H1 (cell line): ENCODE measurements around the gene TPST2. TPM values are rescaled to one million over a fixed set of nuclear protein-coding genes. Genes with fewer than 3 reads are reported as not detected.
A peak's percentile ranks its signal among the peaks of the same experiment; 100 is the strongest.

ENCODE experiments used
- CTCF ChIA-PET: fragments of 300-600 bp; sonication (Branson Sonifier 250); formaldehyde crosslinking; loops from one replicate; lab custom pipeline; 2021; ENCODE audit not compliant: partially characterized antibody; lab: Charles Lee
- POLR2A ChIA-PET: fragments of 300-600 bp; sonication (Branson Sonifier 250); formaldehyde crosslinking; loops from one replicate; lab custom pipeline; 2021; ENCODE audit warnings: inconsistent platforms; ENCODE audit not compliant: partially characterized antibody; lab: Charles Lee
- DNase-seq, 2 experiments: peaks; one replicate each; pipeline versions ENCODE4 v3.0.0 to v3.0.0-alpha.2; 2010 to 2022; ENCODE audit warnings: low spot score in 2 of 2, low read depth in 1 of 2, mixed read lengths in 1 of 2
- FAIRE-seq: peaks from 2 replicates; lab custom pipeline; 2011; peaks lifted over from hg19 to GRCh38; lab: Jason Lieb, UNC
- H2AFZ ChIP-seq: 2 replicates; pipeline ENCODE4 v1.8.1; 2012; ENCODE audit warnings: low read length, inconsistent platforms
- H2AK5ac ChIP-seq: 2 replicates; pipeline ENCODE4 v1.6.1; 2013; ENCODE audit warnings: low read depth, low read length
- H2BK120ac ChIP-seq: replicated peaks from 2 replicates; pipeline ENCODE3; 2013; ENCODE audit warnings: low read depth, low read length, inconsistent platforms
- H2BK12ac ChIP-seq: 2 replicates; pipeline ENCODE4 v1.6.1; 2013; ENCODE audit warnings: low read depth, low read length
- H2BK15ac ChIP-seq: 2 replicates; pipeline ENCODE4 v1.6.1; 2013; ENCODE audit warnings: low read length
- H2BK20ac ChIP-seq: 2 replicates; pipeline ENCODE4 v1.6.1; 2013; ENCODE audit warnings: low read length
- H2BK5ac ChIP-seq: 2 replicates; pipeline ENCODE4 v1.6.1; 2013; ENCODE audit warnings: low read depth, low read length
- H3K14ac ChIP-seq: 2 replicates; pipeline ENCODE4 v1.6.1; 2013; ENCODE audit warnings: inconsistent platforms; ENCODE audit not compliant: insufficient read length
- H3K18ac ChIP-seq: 2 replicates; pipeline ENCODE4 v1.6.1; 2013; ENCODE audit warnings: low read length; ENCODE audit errors: extremely low read depth
- H3K23ac ChIP-seq: 2 replicates; pipeline ENCODE4 v1.6.1; 2013; ENCODE audit warnings: inconsistent platforms; ENCODE audit not compliant: insufficient read length
- H3K23me2 ChIP-seq: 2 replicates; pipeline ENCODE4 v1.6.1; 2013; ENCODE audit warnings: low read depth, low read length
- H3K27ac ChIP-seq: 2 replicates; pipeline ENCODE4 v1.6.1; 2011; ENCODE audit warnings: low read depth, low read length, inconsistent platforms
- H3K27me3 ChIP-seq, 4 experiments: replicated peaks in 1 of 4; 1 replicate in 1 of 4; 2 replicates in 3 of 4; pipeline versions ENCODE4 v1.6.1 to v1.8.1; 2011 to 2013; ENCODE audit warnings: low read length in 3 of 4, mild to moderate bottlenecking in 3 of 4, inconsistent platforms in 2 of 4, mixed read lengths in 2 of 4, moderate library complexity in 1 of 4; ENCODE audit not compliant: control insufficient read depth in 3 of 4, insufficient read depth in 3 of 4; ENCODE audit errors: extremely low read depth in 1 of 4
- H3K36me3 ChIP-seq, 4 experiments: 2 replicates each; pipeline versions ENCODE4 v1.6.1 to v1.8.1; 2011 to 2013; ENCODE audit warnings: mild to moderate bottlenecking in 4 of 4, low read length in 3 of 4, moderate library complexity in 2 of 4, control low read depth in 1 of 4, inconsistent platforms in 1 of 4; ENCODE audit not compliant: insufficient read depth in 4 of 4, control insufficient read depth in 2 of 4
- H3K4ac ChIP-seq: replicated peaks from 2 replicates; pipeline ENCODE3; 2013; ENCODE audit warnings: low read length, low read depth, mixed read lengths, inconsistent platforms; ENCODE audit not compliant: insufficient read length
- H3K4me1 ChIP-seq, 4 experiments: replicated peaks in 1 of 4; 1 replicate in 1 of 4; 2 replicates in 3 of 4; pipeline versions ENCODE4 v1.6.1 to v1.8.1; 2011 to 2013; ENCODE audit warnings: low read length in 3 of 4, inconsistent platforms in 2 of 4, mixed read lengths in 1 of 4; ENCODE audit not compliant: insufficient read depth in 4 of 4, control insufficient read depth in 3 of 4
- H3K4me2 ChIP-seq, 2 experiments: 2 replicates each; pipeline versions ENCODE4 v1.6.1 to v1.8.1; 2011 to 2013; ENCODE audit warnings: low read depth in 2 of 2, low read length in 2 of 2, control low read depth in 1 of 2, inconsistent platforms in 1 of 2, mild to moderate bottlenecking in 1 of 2; ENCODE audit not compliant: insufficient read depth in 1 of 2
- H3K4me3 ChIP-seq, 4 experiments: fragments of 200-600, 300-600 bp in 1 of 4; sonication (generic), shearing (Covaris generic), sonication (Bioruptor Twin) in 1 of 4; 2 replicates each; pipeline versions ENCODE4 v1.5.1 to v1.8.1; 2011 to 2016; ENCODE audit warnings: low read length in 4 of 4, low read depth in 3 of 4, control low read depth in 2 of 4, inconsistent platforms in 2 of 4, mild to moderate bottlenecking in 2 of 4, mixed read lengths in 1 of 4, moderate library complexity in 1 of 4; ENCODE audit not compliant: insufficient read depth in 2 of 4; ENCODE audit errors: extremely low read depth in 1 of 4
- H3K56ac ChIP-seq: replicated peaks from 2 replicates; pipeline ENCODE3; 2013; ENCODE audit warnings: low read depth, mild to moderate bottlenecking, mixed read lengths, low read length, inconsistent platforms; ENCODE audit not compliant: insufficient read length
- H3K79me1 ChIP-seq: 2 replicates; pipeline ENCODE4 v1.6.1; 2013; ENCODE audit warnings: low read depth, low read length, control low read depth
- H3K79me2 ChIP-seq, 2 experiments: 2 replicates each; pipeline versions ENCODE4 v1.6.1 to v1.8.1; 2012 to 2013; ENCODE audit warnings: low read length in 2 of 2, mild to moderate bottlenecking in 2 of 2, inconsistent platforms in 1 of 2; ENCODE audit not compliant: insufficient read depth in 2 of 2, control insufficient read depth in 1 of 2
- H3K9ac ChIP-seq, 4 experiments: replicated peaks in 1 of 4; 1 replicate in 1 of 4; 2 replicates in 3 of 4; pipeline versions ENCODE4 v1.6.1 to v1.8.1; 2011 to 2013; ENCODE audit warnings: low read depth in 3 of 4, low read length in 3 of 4, control low read depth in 2 of 4, mild to moderate bottlenecking in 2 of 4, moderate library complexity in 2 of 4, inconsistent platforms in 1 of 4; ENCODE audit errors: extremely low read depth in 1 of 4
- H3K9me3 ChIP-seq, 2 experiments: 2 replicates each; pipeline versions ENCODE4 v1.6.1 to v1.8.1; 2012 to 2013; ENCODE audit warnings: mild to moderate bottlenecking in 2 of 2, moderate library complexity in 2 of 2, control low read depth in 1 of 2, inconsistent platforms in 1 of 2, low read depth in 1 of 2, low read length in 1 of 2, mixed read lengths in 1 of 2; ENCODE audit not compliant: insufficient read depth in 2 of 2
- H4K20me1 ChIP-seq, 2 experiments: replicated peaks in 1 of 2; 2 replicates each; pipeline versions ENCODE3 to v1.8.1; 2011 to 2013; ENCODE audit warnings: inconsistent platforms in 2 of 2, low read length in 2 of 2, mild to moderate bottlenecking in 1 of 2; ENCODE audit not compliant: insufficient read depth in 2 of 2, control insufficient read depth in 1 of 2
- H4K5ac ChIP-seq: 2 replicates; pipeline ENCODE4 v1.6.1; 2013; ENCODE audit warnings: low read length, low read depth, mixed read lengths, inconsistent platforms; ENCODE audit not compliant: insufficient read length
- H4K8ac ChIP-seq: 2 replicates; pipeline ENCODE4 v1.8.0; 2013; ENCODE audit warnings: mild to moderate bottlenecking, moderate library complexity, low read length, inconsistent platforms; ENCODE audit not compliant: insufficient read depth; ENCODE audit errors: extremely low read depth
- H4K91ac ChIP-seq: replicated peaks from 2 replicates; pipeline ENCODE3; 2013; ENCODE audit warnings: low read length, mixed read lengths, inconsistent platforms; ENCODE audit not compliant: insufficient read length
- BACH1 ChIP-seq: IDR thresholded peaks from 2 replicates; pipeline ENCODE4 v1.6.1; 2012; ENCODE audit warnings: low read length, improper control_type of control experiment
- CHD2 ChIP-seq: IDR thresholded peaks from 2 replicates; pipeline ENCODE4 v1.6.1; 2012; ENCODE audit warnings: low read length, improper control_type of control experiment
- CTBP2 ChIP-seq: IDR thresholded peaks from 2 replicates; pipeline ENCODE4 v1.7.0; 2011; ENCODE audit warnings: borderline replicate concordance, mild to moderate bottlenecking, moderate library complexity, mixed read lengths, low read length; ENCODE audit not compliant: insufficient read depth, insufficient read length
- EGR1 ChIP-seq: IDR thresholded peaks from 2 replicates; pipeline ENCODE4 v1.6.1; 2011; ENCODE audit warnings: low read depth, low read length, borderline replicate concordance
- EZH2 ChIP-seq: fragments of 200-600 bp; sonication (generic); IDR thresholded peaks from 2 replicates; pipeline ENCODE4 v1.7.1; 2012; ENCODE audit warnings: low read depth, mild to moderate bottlenecking, moderate library complexity, low read length, inconsistent platforms; ENCODE audit not compliant: severe bottlenecking
- FOSL1 ChIP-seq: IDR thresholded peaks from 2 replicates; pipeline ENCODE4 v1.6.1; 2011; ENCODE audit warnings: mild to moderate bottlenecking, low read depth, low read length, moderate library complexity; ENCODE audit not compliant: insufficient read depth
- HDAC6 ChIP-seq: IDR thresholded peaks from one replicate; pipeline ENCODE4 v1.7.1; 2012; ENCODE audit warnings: low read depth, mild to moderate bottlenecking, inconsistent platforms, low read length, moderate library complexity
- KDM4A ChIP-seq: IDR thresholded peaks from one replicate; pipeline ENCODE4 v1.7.1; 2012; ENCODE audit warnings: low read depth, mild to moderate bottlenecking, moderate library complexity, low read length, inconsistent platforms; ENCODE audit not compliant: severe bottlenecking
- NANOG ChIP-seq: IDR thresholded peaks from 2 replicates; pipeline ENCODE4 v1.6.1; 2011; ENCODE audit warnings: low read length, low read depth, mild to moderate bottlenecking, inconsistent platforms; ENCODE audit not compliant: insufficient read depth, poor library complexity, severe bottlenecking
- RAD21 ChIP-seq, 2 experiments: IDR thresholded peaks in 1 of 2; conservative IDR thresholded peaks in 1 of 2; 2 replicates each; pipeline ENCODE4 v1.6.1; 2011; ENCODE audit warnings: low read depth in 2 of 2, low read length in 2 of 2, improper control_type of control experiment in 1 of 2, inconsistent platforms in 1 of 2, mild to moderate bottlenecking in 1 of 2, moderate library complexity in 1 of 2
- SP4 ChIP-seq: IDR thresholded peaks from 2 replicates; pipeline ENCODE4 v1.6.1; 2012; ENCODE audit warnings: low read length, inconsistent platforms
- TAF1 ChIP-seq: IDR thresholded peaks from 2 replicates; pipeline ENCODE4 v1.6.1; 2011; ENCODE audit warnings: mild to moderate bottlenecking, low read depth, low read length
- ZNF274 ChIP-seq: IDR thresholded peaks from 2 replicates; pipeline ENCODE4 v1.7.0; 2012; ENCODE audit warnings: low read length, borderline replicate concordance; ENCODE audit errors: extremely low read depth
- WGBS, 2 experiments: shearing (Covaris generic) in 1 of 2; methylation state at CpG; one replicate each; pipeline versions ENCODE4 v1.1.6 to v1.1.7; 2013 to 2015; ENCODE audit warnings: low lambda C conversion rate in 2 of 2, mixed read lengths in 2 of 2, inconsistent platforms in 1 of 2, low coverage in 1 of 2, missing lambda C conversion rate in 1 of 2; ENCODE audit not compliant: insufficient replicate concordance in 2 of 2, insufficient coverage in 1 of 2, insufficient read length in 1 of 2; ENCODE audit errors: extremely low coverage in 1 of 2, missing lambda C conversion rate in 1 of 2; 5-methylcytosine and 5-hydroxymethylcytosine counted together
- polyA plus RNA-seq, 7 experiments: library from polyadenylated mRNA; depleted of rRNA in 3 of 7; stranded (reverse) in 5 of 7; unstranded in 2 of 7; fragments of >200 nt in 5 of 7; fragments of 200-250 nt in 2 of 7; gene quantifications; 1 replicate in 5 of 7; 2 replicates in 1 of 7; 4 replicates in 1 of 7; pipeline versions ENCODE4 v1.2.1 to v1.2.3, GENCODE V29; 2011 to 2013; ENCODE audit warnings: missing spikeins in 2 of 7, mixed read lengths in 2 of 7
- total RNA-seq: library from RNA; stranded (reverse); fragmentation: NEBNext Ultra II Directional; extraction: Animal tissue kit (Norgen Biotek cat#: 25700); gene quantifications from 2 replicates; pipeline ENCODE4 v1.2.1, GENCODE V29; 2021

TPST2 gene
- total and polyA plus RNA-seq, 2 of the 8 experiments (the other 6 are each of a cell fraction or from before 2014, with no cell fraction given), result 58.8 to 143 TPM

GRCh38 chr22:26564181-26564580, 25.8 kb downstream of the TPST2 start:
- H3K27me3 ChIP-seq, result no peaks in the 10 kb centered on the region
- H3K79me1 ChIP-seq, result peaks cover 23% of the 10 kb centered on the region
- no peak overlapping the region for H3K23ac ChIP-seq
- H3K23me2 ChIP-seq, result no peaks in the 10 kb centered on the region; the same call in 1 of the 2 replicates
- H3K14ac ChIP-seq, result no peak overlapping the region
- no peak overlapping the region for H3K4ac ChIP-seq
- H3K9ac ChIP-seq, result no peak overlapping the region
- peak overlapping the region; percentile 63 for H4K91ac ChIP-seq
- H2BK5ac ChIP-seq, result peak overlapping the region; percentile 26
- H4K5ac ChIP-seq, result no peak overlapping the region
- H3K27ac ChIP-seq, result peak overlapping the region; percentile 2; the same call in 1 of the 2 replicates
- peaks cover 0 to 4% (median 0%) of the 10 kb centered on the region in 4 experiments; a peak in 1 of 8 replicates for H3K36me3 ChIP-seq
- POLR2A ChIA-PET, result interaction anchor here (0.8 to 3.0 kb wide), 8 partner anchors 10 to 109 kb away, joined by 3 to 17 read pairs (median 4); no protein-coding TSS in a partner anchor
- H3K4me2 ChIP-seq, result no peak overlapping the region
- DNase-seq (no peak), FAIRE-seq (no peak)
- H4K20me1 ChIP-seq, result peaks cover 2 to 14% of the 10 kb centered on the region in 2 experiments
- no peak overlapping the region for H2BK120ac ChIP-seq
- peak overlapping the region; percentile 27; the same call in 1 of the 2 replicates for H2BK20ac ChIP-seq
- H3K4me3 ChIP-seq, result no peak overlapping the region
- no peak overlapping the region for H4K8ac ChIP-seq
- peak overlapping the region; percentile 82; the same call in 1 of the 2 replicates for H2BK12ac ChIP-seq
- no peak for TF ChIP-seq FOSL1
- no peak for TF ChIP-seq ZNF274
- no peak for TF ChIP-seq CHD2
- TF ChIP-seq RAD21 (IDR thresholded peaks at IDR 0.05 in 1 of 2, conservative IDR thresholded peaks at IDR 0.05 in 1 of 2; ENCODE audit: low read depth in 2 of 2, low read length in 2 of 2), result no peak
- no peak for TF ChIP-seq TAF1
- TF ChIP-seq BACH1, result no peak
- TF ChIP-seq CTBP2, result no peak
- no peak for TF ChIP-seq SP4
- no peak for TF ChIP-seq KDM4A
- TF ChIP-seq EGR1, result no peak
- TF ChIP-seq HDAC6, result no peak
- TF ChIP-seq EZH2, result no peak
- no peak for TF ChIP-seq NANOG
- peaks cover 7 to 88% of the 10 kb centered on the region in 2 experiments for H3K79me2 ChIP-seq
- no peak overlapping the region for H2AFZ ChIP-seq
- H3K56ac ChIP-seq, result no peak overlapping the region
- WGBS, 2 experiments, result 87% methylated on average over 8 of the region's 8 CpGs; no CpG with 5 or more reads in 1 of the 2 experiments
- peak overlapping the region; percentile 18; the same call in 1 of the 2 replicates for H2AK5ac ChIP-seq
- H2BK15ac ChIP-seq, result no peak overlapping the region
- CTCF ChIA-PET, result interaction anchor here (0.7 to 2.4 kb wide), 8 partner anchors 8 to 62 kb away, joined by 3 to 10 read pairs (median 4); partner anchors contain the start of gene TPST2
- H3K18ac ChIP-seq, result peak overlapping the region; percentile 62; the same call in 1 of the 2 replicates
- H3K9me3 ChIP-seq, result no peaks in the 10 kb centered on the region
- peaks cover 22 to 44% (median 31%) of the 10 kb centered on the region in 4 experiments for H3K4me1 ChIP-seq
